HG03097 (cell line): ENCODE data around the gene DNAAF8.

Experiments
- ATAC-seq: cut with Tn5 transposase; IDR thresholded peaks from one replicate; pipeline ENCODE4 v1.9.1; 2021; ENCODE audit not compliant: unreplicated experiment, low FRiP score

The DNAAF8 gene

DNA sequence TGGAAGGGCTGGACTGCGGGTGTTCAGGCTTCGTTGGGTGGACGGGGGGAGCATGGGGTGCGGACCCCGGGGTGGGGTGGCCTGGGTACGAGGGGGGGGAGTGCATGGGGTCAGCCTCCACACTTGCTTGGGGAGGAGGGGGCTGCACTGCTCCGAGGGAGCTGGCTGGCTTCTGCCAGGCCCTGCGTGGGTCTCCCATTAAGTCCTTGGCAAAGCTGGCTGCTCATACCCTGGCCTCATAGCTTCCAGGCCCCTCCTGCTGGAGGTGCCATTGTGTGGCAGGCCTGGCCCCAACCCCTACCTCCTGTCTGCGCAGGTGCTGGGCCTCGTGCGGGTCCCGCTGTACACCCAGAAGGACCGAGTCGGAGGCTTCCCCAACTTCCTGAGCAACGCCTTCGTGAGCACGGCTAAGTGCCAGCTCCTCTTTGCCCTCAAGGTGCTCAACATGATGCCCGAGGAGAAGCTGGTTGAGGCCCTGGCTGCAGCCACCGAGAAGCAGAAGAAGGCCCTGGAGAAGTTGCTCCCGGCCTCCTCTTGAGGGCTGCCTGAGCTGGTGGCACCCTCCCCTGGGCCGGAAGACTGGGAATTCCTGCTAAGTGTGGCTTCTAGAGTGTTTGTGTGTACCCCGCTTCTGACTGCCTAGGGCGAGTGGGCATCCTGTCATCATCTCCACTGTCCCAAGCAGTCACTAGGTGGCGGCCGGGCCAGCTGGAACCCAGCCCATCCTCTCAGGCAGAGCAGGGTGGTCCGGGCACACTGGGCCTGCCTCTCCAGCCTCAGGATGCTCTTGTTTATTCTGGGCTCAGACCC is 39.5 kb upstream of the DNAAF8 start:
- no peak for ATAC-seq

DNA sequence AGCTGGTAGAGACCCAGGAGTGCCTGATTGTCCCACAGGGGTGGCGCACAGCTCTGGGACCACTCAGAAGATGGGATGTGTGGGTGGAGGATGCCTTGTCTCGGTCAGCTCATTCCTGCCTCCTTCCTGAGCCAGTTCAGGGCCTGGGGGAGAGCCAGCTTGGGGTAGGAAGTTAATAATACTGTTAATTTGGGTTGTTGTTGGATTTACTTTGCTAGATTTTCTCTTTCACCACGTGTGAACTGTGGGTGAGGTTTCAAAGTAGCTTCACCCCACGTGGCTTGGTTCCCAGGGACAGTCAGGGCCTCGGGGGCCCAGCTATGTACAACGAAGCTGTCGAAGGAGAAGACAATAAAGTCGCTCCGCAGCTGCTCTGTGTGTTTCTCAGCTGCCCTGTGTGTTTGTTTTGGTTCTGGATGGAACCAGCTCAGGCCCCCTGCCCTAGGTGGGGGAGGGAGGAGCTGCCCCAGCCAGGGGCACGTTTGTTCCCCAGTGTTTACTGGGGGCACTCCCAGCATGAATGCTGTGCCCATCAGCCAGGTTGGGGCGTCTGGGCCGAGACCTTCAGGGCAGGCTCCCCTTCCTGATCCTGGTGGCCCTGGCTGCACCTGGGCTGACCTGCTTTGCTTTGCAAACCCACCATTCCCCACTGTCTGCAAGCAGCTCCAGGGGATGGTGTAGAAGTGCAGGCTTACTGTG is 38.7 kb upstream of the DNAAF8 start:
- no peak for ATAC-seq

DNA sequence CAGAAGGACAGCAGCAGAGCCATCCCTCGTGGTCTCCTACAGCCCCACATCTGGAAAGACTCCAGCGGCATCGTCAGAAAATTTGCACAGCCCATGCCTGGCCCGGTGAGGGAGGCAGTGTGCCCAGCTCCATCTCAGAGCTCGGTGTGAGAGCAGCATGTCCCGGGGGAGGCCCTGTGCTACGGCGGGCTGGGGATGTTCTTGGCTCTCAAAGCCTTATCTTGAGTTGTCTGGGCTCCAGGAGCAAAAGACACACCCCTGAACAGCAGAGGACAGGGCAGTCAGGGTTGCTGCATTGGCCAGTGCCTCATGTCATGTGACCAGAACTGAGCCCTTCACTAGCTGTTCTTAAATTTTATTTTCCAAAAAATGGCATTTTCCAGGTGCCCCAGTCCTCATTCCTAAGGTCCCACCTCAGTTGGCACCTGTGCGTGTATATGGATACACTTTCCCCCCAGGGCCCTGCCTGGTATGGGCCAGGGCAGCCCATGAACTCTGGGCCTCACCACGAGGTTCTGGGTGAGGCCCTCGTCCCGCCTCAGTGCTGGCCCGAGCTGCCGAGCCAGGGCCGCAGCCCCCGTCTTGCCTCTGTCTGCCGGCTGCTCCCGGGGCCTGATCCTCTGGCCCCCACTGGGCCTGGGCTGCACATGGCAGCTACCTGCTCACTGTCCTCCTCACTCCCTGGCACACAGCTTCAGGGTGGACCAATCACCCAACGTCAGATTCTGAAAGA is 38.0 kb upstream of the DNAAF8 start:
- no peak for ATAC-seq

DNA sequence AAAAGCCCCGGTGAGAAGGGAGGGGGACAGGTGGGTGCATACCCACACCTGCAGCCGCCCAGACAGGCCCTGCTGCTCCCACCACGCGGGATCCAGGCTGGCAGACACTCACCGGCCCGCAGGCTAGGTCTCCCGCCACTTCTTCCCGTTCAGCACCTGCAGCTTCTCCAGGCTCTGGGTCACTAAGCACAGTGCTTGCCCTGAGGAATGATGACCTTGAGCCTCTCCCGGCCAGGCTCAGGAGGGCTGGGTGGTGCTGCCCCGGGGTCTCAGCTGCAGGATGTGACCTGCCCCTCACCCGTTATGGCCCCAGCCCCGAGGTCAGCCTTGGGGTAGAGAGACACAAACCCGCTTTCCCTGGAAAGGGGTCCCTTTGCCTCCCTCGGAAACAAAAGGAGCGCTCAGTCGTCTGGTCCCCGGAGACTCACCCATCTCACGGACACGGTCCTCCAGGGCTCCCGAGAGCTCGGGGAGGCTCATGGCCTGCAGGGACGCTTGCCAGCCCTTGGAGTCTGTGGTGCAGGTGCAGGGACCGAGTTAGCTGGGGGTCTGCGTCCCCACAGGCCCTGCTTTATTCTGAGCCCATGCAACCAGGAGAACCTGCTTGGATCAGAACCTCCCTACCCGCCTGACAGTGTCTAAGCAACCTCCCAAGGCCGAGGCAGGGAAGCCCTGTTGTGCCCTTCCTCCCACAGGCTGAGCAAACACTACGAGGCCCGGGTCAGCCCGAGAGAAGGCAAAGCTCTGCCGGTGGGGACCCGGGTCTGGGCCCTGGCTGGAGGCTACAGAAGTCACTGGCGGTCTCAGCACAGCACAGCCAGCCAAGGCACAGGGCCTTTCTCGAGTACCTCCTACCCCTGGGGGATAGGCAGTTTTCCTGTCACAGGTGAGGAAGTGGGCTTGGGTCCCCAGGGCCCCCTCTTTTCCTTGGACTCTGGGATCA is 37.2 kb upstream of the DNAAF8 start:
- no peak for ATAC-seq

DNA sequence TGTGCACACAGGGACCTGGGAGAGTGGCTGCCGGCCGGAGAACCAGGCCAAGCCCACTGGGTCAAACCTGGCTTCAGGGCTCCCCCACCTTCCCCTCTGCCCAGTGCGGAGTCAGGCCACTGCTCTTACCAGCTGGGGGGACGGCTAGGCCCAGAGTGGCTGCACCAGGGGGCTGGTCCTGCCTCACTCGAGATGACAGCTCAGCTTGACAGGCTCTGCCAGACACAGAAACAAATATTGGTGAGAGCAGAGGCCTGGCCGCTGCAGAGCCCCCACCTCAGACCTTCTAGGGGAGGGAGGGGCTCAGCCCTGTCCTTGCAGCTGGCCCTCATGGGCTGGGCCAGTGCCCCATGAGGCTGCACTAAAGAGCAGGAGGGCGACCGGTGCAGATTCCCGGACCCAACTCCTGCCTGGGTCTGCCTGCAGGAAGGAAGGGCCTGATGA is 36.5 kb upstream of the DNAAF8 start:
- no peak for ATAC-seq

DNA sequence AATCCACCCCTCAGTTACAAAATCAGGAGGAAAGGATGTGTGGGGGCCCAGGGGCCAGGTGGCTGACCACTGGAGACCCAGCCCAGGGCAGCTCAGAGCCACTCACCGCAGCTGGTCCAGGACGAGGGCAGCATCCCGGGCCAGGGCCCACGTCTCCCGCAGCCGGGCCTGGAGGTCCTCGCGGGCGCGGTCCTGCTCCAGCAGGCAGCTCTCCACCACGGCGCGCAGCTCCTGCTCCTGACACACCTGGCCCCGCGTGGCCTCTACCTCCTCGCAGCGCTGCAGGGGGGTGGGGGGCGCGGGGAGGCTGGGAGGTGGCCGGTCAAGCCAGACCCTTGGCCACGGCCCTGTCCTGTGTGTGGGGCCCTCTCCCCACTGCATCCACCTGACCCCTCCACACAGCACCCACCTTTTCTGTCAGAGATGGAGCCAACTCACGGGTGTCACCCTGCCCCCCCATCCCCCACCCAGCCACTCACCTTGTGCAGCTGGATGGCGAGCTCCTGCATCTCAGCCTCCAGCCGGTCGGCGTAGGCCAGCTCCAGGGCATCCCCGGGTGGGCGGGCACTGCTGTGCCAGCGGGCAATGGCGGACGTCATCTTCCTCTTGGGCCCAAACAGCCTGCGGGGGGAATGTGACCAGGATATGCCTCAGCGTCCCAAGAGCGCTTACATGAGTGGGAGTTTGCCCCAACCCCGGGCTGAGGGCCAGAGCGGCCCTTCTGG is 35.9 kb upstream of the DNAAF8 start:
- ATAC-seq: no peak

DNA sequence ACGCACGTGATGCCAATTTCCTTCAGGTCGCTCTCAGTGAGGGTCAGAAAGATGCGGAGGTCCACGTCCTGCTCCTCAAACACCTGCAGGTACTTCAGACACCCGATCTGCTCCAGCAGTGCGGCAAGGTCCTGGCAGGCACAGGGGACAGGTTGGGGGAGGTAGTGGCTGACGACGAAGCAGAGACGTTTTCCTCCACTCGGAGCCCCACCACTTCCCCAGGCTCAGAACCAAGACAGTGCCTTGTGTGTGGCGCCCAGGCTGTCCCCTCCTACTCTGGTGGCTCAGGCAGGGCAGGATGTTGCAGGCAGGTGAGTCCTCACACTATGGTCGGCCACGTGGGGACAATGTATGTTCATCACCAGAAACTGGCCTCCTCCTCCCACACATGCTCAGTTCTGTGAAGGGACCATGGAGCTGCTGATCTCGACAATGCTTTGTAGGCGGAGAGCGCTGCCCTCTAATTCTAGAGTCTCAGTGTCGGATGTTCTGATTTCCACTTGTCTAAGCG is 35.2 kb upstream of the DNAAF8 start:
- no peak for ATAC-seq

DNA sequence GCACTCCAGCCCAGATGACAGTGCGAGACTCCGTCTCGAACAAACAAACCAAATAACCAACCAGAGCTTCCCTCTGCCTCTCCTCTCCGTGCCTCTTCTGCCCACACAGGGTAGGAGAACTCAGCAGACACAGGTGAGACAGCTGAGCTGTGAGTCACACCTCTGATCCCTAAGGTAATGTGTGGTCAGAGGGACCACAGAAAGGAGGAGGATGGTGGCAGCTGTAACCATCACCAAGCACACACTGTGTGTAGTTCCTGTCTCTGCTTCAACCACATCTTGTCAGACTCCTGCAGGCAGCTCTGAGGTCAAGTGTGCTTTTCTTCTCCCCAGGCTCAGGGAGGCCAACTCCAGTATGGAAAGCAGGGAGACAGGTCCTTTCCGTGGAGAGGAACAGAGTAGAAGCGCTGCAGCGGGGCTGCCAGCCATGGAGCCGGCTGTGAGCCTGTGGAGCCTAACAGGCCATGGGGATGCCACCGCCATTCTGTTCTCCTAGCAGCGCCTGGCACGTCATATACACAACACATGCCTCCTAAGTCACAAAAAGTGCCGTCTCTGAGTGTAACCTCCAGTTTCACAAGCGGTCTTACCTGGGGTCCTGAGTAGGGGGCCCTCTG is 33.8 kb upstream of the DNAAF8 start:
- ATAC-seq: no peak

DNA sequence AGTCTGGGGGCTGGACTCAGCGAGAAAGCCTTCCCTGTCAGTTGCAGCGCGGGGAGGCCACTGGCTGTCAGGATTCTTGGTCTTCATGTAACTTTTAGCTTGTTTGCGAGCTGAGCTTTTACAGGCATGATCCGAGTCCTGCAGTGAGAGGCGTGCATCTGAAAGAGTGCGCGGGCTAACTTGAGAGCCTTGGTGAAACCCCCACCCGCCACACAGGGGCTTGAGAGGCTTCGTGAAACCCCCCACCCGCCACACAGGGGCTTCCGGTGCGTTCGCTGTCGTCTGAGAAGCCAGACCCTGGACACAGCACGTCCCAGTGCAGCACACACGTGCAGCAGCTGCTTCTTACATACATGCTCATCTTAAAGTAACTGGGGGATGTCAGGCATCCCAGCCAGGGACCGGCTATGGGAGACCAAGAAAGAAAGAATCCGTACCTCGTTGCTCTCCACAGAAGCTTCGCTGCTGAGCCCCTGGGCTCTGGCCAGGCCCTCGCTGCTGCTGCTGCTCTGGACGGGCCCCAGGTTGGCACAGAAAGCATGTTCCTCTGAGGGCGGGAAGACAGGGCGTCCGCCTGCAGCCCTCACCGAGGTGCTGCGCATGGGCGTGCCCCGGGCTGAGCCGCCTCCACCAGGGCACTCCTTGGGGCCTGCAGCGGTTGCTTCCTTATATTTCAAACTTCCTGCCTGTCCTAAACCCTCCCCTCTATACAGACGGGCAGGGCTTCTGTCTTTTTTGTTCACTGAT is 33.2 kb upstream of the DNAAF8 start:
- ATAC-seq: no peak

DNA sequence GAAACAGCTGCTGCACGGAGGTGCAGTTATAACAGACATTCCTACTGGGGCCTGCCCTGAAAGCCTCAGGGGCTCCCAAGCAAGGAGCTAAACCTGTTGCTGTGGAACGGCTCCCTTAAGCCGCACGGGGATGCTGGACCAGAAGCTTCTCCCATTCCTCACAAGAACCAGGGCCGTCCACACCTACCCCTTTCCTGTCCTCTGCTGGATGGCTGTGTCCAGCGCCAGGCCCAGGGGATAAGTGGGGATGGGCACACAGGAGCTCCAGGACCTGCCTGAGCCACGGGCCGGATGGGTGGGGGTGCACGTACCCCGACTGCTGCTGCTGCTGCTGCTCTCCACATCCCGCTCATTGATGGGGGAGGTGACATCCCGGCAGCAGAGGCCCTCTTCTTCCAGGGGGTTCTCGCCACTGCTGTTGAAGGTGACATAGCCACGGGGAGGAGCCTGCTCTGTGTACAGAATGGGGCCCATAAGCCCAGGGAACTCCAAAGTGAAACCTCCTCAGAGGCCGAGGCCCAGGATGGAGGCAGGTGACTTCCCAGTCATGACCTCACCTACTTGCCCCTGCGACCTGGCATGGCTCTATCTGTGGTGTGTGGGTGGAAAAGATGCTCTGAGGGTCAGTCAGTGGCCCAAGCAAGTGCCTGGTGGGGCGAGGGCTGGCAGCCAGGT is 32.4 kb upstream of the DNAAF8 start:
- no peak for ATAC-seq

DNA sequence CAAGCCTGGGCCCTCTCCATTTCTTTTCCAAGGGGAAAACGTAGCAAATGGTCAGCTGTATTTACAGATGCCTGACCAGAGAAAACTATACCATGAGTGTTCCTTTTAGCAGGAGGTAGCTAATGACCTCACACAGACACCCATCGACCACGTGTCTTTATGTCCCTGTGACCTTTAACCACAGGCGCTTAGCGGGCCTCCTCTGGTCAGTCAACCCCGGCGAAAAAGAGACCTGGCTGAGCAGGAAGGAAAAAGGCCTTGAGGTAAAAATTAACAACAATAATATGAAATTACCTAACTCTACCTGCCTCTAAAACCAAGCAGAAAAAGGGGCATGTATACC is 31.9 kb upstream of the DNAAF8 start:
- no peak for ATAC-seq

DNA sequence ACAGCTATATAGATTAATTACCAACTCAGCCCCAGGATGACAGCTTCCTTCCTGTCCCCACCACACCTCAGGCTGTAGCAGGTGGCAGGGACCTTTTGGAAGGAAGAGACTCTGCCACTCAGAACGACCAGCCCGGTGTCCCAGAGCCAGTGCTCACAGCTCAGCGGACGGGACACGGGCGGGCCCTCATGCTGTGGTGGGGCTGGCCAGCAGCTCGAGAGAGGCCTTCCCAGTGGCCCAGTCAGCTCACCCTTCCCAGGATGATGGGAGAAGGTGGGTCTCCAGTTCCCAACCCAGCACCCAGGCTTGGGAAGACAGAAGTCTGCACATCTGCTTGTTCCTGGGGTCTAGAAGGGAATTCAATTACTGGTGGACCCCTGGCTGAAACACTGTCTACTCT is 30.4 kb upstream of the DNAAF8 start:
- ATAC-seq: no peak

DNA sequence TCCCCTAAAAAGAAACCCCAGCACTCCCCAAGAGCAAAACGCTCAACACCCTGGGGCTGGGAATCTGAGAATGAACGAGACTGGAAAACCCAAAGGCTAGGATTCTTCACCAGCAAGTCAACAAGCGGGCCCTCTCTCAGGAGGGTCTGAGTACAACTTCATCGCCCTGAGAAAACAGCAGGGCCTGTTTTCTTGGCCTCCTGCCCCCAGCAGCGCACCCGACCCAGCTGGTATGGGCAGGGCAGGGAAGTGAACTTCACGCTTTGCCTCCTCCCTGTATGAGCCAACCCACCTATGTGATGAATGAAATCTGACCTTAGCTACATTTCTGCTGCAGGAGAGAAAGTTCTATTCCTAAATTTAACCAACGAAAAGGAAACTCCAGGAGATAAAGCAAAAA is 29.8 kb upstream of the DNAAF8 start:
- ATAC-seq: no peak

DNA sequence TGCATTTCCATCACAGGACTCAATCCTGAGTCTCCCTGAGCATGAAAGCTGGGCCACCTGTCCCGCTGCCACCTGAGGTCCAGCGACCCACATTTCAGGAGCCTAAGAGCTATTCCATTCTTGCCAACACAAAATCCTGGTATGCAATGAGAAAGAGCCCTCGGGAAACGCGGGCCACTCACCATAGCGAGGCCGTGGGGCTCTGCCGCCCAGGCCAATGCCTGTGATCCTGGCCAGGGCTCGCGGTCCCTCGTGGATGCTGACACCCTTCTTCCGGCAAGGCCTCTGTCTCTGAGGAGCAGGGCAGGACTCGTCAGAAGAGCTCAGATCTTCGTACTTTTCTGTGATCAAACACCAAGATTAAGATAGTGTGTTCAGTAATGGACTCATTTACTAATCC is 29.4 kb upstream of the DNAAF8 start:
- ATAC-seq: no peak

DNA sequence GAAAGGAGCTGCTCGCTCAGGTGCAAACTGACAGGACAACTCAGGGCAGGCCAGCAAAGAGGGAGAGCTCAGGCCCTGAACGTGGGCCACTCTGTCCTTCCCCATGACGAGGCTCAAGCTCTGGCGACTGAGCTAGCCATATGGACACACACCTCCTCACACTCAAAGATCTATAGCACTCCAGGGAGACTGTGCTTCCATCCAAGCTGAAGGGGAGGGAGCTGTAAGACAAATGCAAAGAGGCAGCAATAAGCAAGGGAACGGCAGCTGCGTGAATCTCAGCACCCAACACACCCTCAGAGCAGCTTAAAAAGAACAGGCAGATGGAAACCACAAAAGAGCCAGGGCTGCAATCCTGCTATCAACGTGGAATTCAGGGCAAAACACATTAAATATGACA is 27.5 kb upstream of the DNAAF8 start:
- no peak for ATAC-seq

DNA sequence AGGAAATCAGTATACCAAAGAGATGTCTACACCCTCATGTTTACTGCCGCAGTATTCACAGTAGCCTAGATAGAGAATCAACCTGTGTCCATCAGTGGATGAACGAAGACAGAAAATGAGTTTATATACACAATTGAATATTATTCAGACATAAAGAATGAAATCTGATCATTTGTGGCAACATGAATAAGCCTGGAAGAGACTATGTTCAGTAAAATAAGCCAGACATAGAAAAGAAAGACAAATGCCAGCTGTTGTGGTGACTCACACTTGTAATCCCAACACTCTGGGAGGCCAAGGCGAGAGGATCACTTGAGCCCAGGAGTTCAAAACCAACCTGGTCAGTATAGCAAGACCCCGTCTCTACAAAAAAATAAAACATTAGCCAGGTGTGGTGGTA is 24.9 kb upstream of the DNAAF8 start:
- no peak for ATAC-seq

DNA sequence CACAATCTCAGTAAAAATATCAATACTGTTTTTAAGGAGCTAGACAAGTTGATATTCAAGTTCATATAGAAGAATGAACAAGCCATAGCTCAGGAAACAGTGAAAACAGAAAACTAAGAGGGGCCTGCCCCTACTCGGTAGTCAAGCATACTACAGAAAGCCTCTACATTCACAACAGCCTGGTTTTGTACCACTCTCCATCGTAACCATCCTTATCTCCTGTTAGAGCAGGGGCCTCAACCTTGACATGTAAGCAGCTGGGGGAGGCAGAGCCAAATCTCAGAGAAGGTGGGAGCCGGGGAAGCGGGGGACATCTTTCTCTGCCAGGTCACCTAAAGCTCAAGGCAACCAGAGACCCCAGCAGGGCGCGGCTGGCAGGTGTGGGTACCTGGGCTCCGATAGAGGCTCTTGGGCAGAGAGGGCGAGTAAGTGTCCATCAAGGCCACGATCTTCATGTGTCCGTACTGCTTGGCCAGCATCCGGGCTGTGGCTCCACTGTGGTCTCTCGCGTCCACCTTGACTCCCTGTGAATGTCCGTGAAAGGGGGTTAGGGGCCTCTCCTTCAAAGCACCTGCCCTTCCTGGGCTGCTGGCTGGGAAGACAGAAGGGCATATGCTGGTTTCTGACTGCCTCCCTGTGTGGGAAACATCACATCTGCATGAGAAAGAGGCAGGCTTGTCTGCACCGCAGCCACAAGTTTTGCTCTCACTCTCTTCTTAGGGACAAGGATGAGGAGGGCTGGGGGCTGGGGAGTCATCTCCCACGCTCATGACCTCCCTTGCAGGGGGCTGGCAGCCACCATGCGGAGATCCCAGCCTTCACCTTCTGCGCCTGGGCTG is 20.5 kb upstream of the DNAAF8 start:
- ATAC-seq: no peak
